ENCODE results near the gene ANP32D. TPM values are rescaled to one million over a fixed set of nuclear protein-coding genes. Genes with fewer than 3 reads are reported as not detected.
"Not testable (repeated sequence)": the region's sequence is repeated elsewhere in the genome, so short reads cannot be mapped to it uniquely, and the experiment has no call there.

ANP32D gene
- total RNA-seq, 1 experiment from 2014 or later: not detected

DNA sequence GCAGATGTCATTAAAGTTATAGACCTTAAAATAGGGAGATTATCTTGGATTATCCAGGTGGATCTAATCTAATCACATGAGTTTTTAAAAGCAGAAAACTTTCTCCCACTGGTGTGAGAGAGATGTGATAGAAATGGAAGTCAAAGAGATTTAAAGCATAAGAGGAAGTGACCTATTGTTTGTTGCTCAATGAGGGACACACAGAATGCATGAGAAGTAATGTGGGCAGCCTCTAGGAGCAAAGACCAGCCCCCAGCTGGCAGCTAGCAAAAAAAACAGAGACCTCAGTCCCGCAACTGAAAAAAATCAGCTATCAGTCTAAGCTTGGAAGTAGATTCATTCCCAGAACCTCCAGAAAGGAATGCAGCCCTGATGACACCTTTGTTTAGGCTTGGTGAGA, 24.6 kb upstream of the ANP32D start:
- CTCF ChIA-PET: no interaction called here
- no peaks in the 10 kb centered on the region for H3K9me3 ChIP-seq (ENCODE audit: control insufficient read depth, insufficient read depth, low read depth, low read length)
- H3K4me3 ChIP-seq (ENCODE audit: low read depth in 2 of 2, low read length in 2 of 2): no peak overlapping the region
- in situ Hi-C loops (cut with HindIII; ENCODE audit: low pct_unique_long_range_greater_than_20kb, low sequenced_read_pairs): no loop called here
- POLR2A ChIA-PET: no interaction called here
- H3K27me3 ChIP-seq (ENCODE audit: control insufficient read depth, insufficient read depth, low read length): peaks cover 14% of the 10 kb centered on the region
- ATAC-seq (no peak), DNase-seq (ENCODE audit: low read depth, low spot score) (no peak)
- H3K36me3 ChIP-seq (ENCODE audit: control insufficient read depth, insufficient read depth, low read length): no peaks in the 10 kb centered on the region
- no peaks in the 10 kb centered on the region for H3K4me1 ChIP-seq (ENCODE audit: control insufficient read depth, insufficient read depth, low read length)
- H3K27ac ChIP-seq (ENCODE audit: low read length): no peak overlapping the region
- TF ChIP-seq, protein P1, sequence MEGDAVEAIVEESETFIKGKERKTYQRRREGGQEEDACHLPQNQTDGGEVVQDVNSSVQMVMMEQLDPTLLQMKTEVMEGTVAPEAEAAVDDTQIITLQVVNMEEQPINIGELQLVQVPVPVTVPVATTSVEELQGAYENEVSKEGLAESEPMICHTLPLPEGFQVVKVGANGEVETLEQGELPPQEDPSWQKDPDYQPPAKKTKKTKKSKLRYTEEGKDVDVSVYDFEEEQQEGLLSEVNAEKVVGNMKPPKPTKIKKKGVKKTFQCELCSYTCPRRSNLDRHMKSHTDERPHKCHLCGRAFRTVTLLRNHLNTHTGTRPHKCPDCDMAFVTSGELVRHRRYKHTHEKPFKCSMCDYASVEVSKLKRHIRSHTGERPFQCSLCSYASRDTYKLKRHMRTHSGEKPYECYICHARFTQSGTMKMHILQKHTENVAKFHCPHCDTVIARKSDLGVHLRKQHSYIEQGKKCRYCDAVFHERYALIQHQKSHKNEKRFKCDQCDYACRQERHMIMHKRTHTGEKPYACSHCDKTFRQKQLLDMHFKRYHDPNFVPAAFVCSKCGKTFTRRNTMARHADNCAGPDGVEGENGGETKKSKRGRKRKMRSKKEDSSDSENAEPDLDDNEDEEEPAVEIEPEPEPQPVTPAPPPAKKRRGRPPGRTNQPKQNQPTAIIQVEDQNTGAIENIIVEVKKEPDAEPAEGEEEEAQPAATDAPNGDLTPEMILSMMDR (IDR thresholded peaks at IDR 0.05): no peak
- TF ChIP-seq TCF7L2 (IDR thresholded peaks at IDR 0.05; ENCODE audit: low read depth, low read length): no peak
- TF ChIP-seq, protein P2, sequence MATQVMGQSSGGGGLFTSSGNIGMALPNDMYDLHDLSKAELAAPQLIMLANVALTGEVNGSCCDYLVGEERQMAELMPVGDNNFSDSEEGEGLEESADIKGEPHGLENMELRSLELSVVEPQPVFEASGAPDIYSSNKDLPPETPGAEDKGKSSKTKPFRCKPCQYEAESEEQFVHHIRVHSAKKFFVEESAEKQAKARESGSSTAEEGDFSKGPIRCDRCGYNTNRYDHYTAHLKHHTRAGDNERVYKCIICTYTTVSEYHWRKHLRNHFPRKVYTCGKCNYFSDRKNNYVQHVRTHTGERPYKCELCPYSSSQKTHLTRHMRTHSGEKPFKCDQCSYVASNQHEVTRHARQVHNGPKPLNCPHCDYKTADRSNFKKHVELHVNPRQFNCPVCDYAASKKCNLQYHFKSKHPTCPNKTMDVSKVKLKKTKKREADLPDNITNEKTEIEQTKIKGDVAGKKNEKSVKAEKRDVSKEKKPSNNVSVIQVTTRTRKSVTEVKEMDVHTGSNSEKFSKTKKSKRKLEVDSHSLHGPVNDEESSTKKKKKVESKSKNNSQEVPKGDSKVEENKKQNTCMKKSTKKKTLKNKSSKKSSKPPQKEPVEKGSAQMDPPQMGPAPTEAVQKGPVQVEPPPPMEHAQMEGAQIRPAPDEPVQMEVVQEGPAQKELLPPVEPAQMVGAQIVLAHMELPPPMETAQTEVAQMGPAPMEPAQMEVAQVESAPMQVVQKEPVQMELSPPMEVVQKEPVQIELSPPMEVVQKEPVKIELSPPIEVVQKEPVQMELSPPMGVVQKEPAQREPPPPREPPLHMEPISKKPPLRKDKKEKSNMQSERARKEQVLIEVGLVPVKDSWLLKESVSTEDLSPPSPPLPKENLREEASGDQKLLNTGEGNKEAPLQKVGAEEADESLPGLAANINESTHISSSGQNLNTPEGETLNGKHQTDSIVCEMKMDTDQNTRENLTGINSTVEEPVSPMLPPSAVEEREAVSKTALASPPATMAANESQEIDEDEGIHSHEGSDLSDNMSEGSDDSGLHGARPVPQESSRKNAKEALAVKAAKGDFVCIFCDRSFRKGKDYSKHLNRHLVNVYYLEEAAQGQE (IDR thresholded peaks at IDR 0.05; ENCODE audit: insufficient read depth in 1 of 2, low read depth in 2 of 2, low read length in 1 of 2): no peak
- BruUV-seq (replicated peaks): no TSS peak
- intact Hi-C loops (cut with micrococcal nuclease; ENCODE audit: unreplicated experiment): no loop called here

DNA sequence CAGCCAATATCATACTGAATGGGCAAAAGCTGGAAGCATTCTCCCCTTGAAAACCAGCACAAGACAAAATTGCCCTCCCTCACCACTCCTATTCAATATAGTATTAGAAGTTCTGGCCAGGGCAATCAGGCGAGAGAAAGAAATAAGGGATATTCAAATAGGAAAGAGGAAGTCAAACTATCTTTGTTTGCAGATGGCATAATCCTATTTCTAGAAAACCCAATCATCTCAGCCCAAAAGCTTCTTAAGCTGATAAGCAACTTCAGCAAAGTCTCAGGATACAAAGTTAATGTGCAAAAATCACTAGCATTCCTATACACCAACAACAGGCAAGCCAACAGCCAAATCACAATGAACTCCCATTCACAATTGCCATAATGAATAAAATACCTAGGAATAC, 21.0 kb upstream of the ANP32D start:
- Histone ChIP-seq H3K9me3 (ENCODE audit: control insufficient read depth, insufficient read depth, low read depth, low read length) (no peaks in the 10 kb centered on the region), H3K4me1 (ENCODE audit: control insufficient read depth, insufficient read depth, low read length) (no peaks in the 10 kb centered on the region), H3K27me3 (ENCODE audit: control insufficient read depth, insufficient read depth, low read length) (peaks cover 13% of the 10 kb centered on the region), H3K36me3 (ENCODE audit: control insufficient read depth, insufficient read depth, low read length) (no peaks in the 10 kb centered on the region), H3K27ac (ENCODE audit: low read length) (no peak overlapping the region), H3K4me3 (ENCODE audit: low read depth in 2 of 2, low read length in 2 of 2) (no peak overlapping the region)
- TF ChIP-seq, protein P2 (IDR thresholded peaks at IDR 0.05; ENCODE audit: insufficient read depth in 1 of 2, low read depth in 2 of 2, low read length in 1 of 2): no peak
- TF ChIP-seq, protein P1 (IDR thresholded peaks at IDR 0.05): no peak
- TF ChIP-seq SIN3A (IDR thresholded peaks at IDR 0.05; ENCODE audit: borderline replicate concordance, insufficient read depth, low read depth, low read length): no peak
- no peak for TF ChIP-seq TCF7L2 (IDR thresholded peaks at IDR 0.05; ENCODE audit: low read depth, low read length)
- TF ChIP-seq POLR2AphosphoS5 (IDR thresholded peaks at IDR 0.05; ENCODE audit: low read depth, low read length): no peak
- ChIA-PET CTCF (no interaction called here), POLR2A (no interaction called here)
- intact Hi-C loops (cut with micrococcal nuclease; ENCODE audit: unreplicated experiment) (loop anchor here (5.0 kb wide), 1 partner anchor 254 kb away; no protein-coding TSS in a partner anchor), in situ Hi-C loops (cut with HindIII; ENCODE audit: low pct_unique_long_range_greater_than_20kb, low sequenced_read_pairs) (no loop called here)
- ATAC-seq (no peak), DNase-seq (ENCODE audit: low read depth, low spot score) (no peak)
- BruUV-seq (replicated peaks): no TSS peak

DNA sequence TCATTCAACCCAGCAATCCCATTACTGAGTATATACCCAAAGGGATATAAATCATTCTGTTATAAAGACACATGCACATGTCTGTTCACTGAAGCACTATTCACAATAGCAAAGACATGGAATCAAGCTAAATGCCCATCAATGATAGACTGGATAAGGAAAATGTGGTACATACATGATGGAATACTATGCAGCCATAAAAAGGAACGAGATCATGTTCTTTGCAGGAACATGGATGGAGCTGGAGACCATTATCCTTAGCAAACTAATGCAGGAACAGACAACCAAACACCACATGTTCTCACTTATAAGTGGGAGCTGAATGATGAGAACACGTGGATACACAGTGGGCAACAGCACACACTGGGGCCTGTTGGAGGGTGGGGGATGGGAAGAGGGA, 19.4 kb upstream of the ANP32D start:
- ATAC-seq; H3K27ac ChIP-seq (ENCODE audit: low read length); in situ Hi-C loops (cut with HindIII; ENCODE audit: low pct_unique_long_range_greater_than_20kb, low sequenced_read_pairs); H3K36me3 ChIP-seq (ENCODE audit: control insufficient read depth, insufficient read depth, low read length); H3K4me1 ChIP-seq (ENCODE audit: control insufficient read depth, insufficient read depth, low read length); H3K4me3 ChIP-seq (ENCODE audit: low read depth in 2 of 2, low read length in 2 of 2); H3K9me3 ChIP-seq (ENCODE audit: control insufficient read depth, insufficient read depth, low read depth, low read length); POLR2A ChIA-PET; DNase-seq (ENCODE audit: low read depth, low spot score); BruUV-seq (replicated peaks): not testable (repeated sequence)
- H3K27me3 ChIP-seq (ENCODE audit: control insufficient read depth, insufficient read depth, low read length): peaks cover 12% of the 10 kb centered on the region; the same call in 1 of the 2 replicates
- CTCF ChIA-PET: interaction anchor here (0.6 kb wide), 1 partner anchor 342 kb away, joined by 5 read pairs; no protein-coding TSS in a partner anchor
- intact Hi-C loops (cut with micrococcal nuclease; ENCODE audit: unreplicated experiment): loop anchor here (5.0 kb wide), 1 partner anchor 256 kb away; no protein-coding TSS in a partner anchor

Measured in Panc1 (cell line).